H4 (cell line): ENCODE measurements around the gene ULK4. TPM values are rescaled to one million over a fixed set of nuclear protein-coding genes. Genes with fewer than 3 reads are reported as not detected.
"Not testable (repeated sequence)": the region's sequence is repeated elsewhere in the genome, so short reads cannot be mapped to it uniquely, and the experiment has no call there.

ENCODE experiments used
- DNase-seq: peaks from one replicate; pipeline ENCODE4 v3.0.0-alpha.2; 2015; ENCODE audit warnings: low spot score
- total RNA-seq: library from RNA; depleted of rRNA; stranded (reverse); fragments of >200 nt; shearing (Covaris generic); gene quantifications from 2 replicates; pipeline ENCODE4 v1.2.3, GENCODE V29; 2014; rRNA removed

Gene ULK4
- total RNA-seq, result 4.6 and 8.4 TPM in 2 replicates

GRCh38 chr3:41961751-41962679, at the start of gene ULK4:
ULK4 (minus strand) TSS chr3:41962103; CDS start chr3:41954759, 7,344 bp downstream.
- DNase-seq, result peak; percentile 98

- no peak for DNase-seq
Observed at GRCh38 chr3:42010530-42010929, 48.6 kb upstream of the ULK4 start.

GRCh38 chr3:42009456-42009855, 47.6 kb upstream of the ULK4 start:
- DNase-seq, result no peak

- no peak for DNase-seq
Observed at GRCh38 chr3:42007785-42008184, 45.9 kb upstream of the ULK4 start.

- no peak for DNase-seq
Observed at GRCh38 chr3:42005401-42005800, 43.5 kb upstream of the ULK4 start.

GRCh38 chr3:42002790-42003189, 40.9 kb upstream of the ULK4 start:
- DNase-seq, result no peak

GRCh38 chr3:42001777-42002176, 39.9 kb upstream of the ULK4 start:
- no peak for DNase-seq

GRCh38 chr3:41999909-42000308, 38.0 kb upstream of the ULK4 start:
- no peak for DNase-seq

GRCh38 chr3:41997702-41998550, 36.0 kb upstream of the ULK4 start:
- no peak for DNase-seq

GRCh38 chr3:41991437-41991836, 29.5 kb upstream of the ULK4 start:
- DNase-seq, result no peak

- DNase-seq, result no peak
Observed at GRCh38 chr3:41989518-41989917, 27.6 kb upstream of the ULK4 start.

GRCh38 chr3:41987627-41988026, 25.7 kb upstream of the ULK4 start:
- no peak for DNase-seq

- no peak for DNase-seq
Observed at GRCh38 chr3:41986561-41986960, 24.7 kb upstream of the ULK4 start.

- DNase-seq, result no peak
Observed at GRCh38 chr3:41985018-41985417, 23.1 kb upstream of the ULK4 start.

GRCh38 chr3:41983091-41983490, 21.2 kb upstream of the ULK4 start:
- not testable (repeated sequence) for DNase-seq

- not testable (repeated sequence) for DNase-seq
Observed at GRCh38 chr3:41977401-41977800, 15.5 kb upstream of the ULK4 start.

GRCh38 chr3:41975416-41976103, 13.7 kb upstream of the ULK4 start:
- no peak for DNase-seq

- DNase-seq, result no peak
Observed at GRCh38 chr3:41974223-41974622, 12.3 kb upstream of the ULK4 start.

GRCh38 chr3:41972802-41973201, 10.9 kb upstream of the ULK4 start:
- no peak for DNase-seq

- no peak for DNase-seq
Observed at GRCh38 chr3:41966206-41966605, 4.3 kb upstream of the ULK4 start.

- DNase-seq, result no peak
Observed at GRCh38 chr3:41963823-41964222, 1.9 kb upstream of the ULK4 start.
